Measurements from ENCODE around the gene RPL36.

DNA sequence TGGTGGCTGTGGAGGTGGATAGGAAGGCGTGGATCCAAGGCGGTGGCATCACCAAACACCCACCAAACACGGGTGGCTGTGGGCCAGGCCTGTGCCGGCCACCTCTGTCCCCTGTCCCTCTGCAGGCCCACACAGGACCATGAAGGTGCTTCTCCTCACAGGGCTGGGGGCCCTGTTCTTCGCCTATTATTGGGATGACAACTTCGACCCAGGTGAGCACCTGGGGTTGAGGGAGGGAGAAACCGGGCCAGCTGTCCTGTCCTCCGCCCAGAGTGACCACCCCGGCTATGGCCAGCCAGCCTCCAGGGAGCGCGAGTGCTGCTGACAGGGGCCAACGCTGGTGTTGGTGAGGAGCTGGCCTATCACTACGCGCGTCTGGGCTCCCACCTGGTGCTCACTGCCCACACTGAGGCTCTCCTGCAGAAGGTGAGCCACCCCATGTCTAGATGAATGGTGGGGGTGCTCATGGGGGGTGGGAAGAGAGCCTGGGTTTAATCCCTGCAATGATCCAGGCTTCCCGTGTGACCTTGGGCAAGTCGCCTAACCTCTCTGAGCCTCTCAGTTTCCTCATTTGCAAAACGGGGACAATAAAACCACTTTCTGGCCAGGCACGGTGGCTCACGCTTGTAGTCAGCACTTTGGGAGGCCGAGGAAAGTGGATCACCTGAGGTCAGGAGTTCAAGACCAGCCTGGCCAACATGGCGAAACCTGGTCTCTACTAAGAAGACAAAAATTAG, 5.2 kb upstream of the RPL36 start:
- TF ChIP-seq, protein P1, sequence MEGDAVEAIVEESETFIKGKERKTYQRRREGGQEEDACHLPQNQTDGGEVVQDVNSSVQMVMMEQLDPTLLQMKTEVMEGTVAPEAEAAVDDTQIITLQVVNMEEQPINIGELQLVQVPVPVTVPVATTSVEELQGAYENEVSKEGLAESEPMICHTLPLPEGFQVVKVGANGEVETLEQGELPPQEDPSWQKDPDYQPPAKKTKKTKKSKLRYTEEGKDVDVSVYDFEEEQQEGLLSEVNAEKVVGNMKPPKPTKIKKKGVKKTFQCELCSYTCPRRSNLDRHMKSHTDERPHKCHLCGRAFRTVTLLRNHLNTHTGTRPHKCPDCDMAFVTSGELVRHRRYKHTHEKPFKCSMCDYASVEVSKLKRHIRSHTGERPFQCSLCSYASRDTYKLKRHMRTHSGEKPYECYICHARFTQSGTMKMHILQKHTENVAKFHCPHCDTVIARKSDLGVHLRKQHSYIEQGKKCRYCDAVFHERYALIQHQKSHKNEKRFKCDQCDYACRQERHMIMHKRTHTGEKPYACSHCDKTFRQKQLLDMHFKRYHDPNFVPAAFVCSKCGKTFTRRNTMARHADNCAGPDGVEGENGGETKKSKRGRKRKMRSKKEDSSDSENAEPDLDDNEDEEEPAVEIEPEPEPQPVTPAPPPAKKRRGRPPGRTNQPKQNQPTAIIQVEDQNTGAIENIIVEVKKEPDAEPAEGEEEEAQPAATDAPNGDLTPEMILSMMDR (optimal IDR thresholded peaks at IDR 0.05 in 1 of 3, IDR thresholded peaks at IDR 0.05 in 1 of 3, conservative IDR thresholded peaks at IDR 0.05 in 1 of 3; ENCODE audit: extremely low read depth in 1 of 3, insufficient read depth in 2 of 3, low read length in 3 of 3): no peak
- TF ChIP-seq EZH2 (IDR thresholded peaks at IDR 0.05; ENCODE audit: low read length): no peak
